NCI-H524 (cell line): Measurements from ENCODE around the gene NMT1.

ENCODE experiments used
- DNase-seq, 2 experiments: peaks; one replicate each; lab custom pipeline; 2025; lab: John Stamatoyannopoulos, UW

Gene NMT1

GRCh38 chr17:45150911-45151809 is 90.0 kb downstream of the NMT1 start:
- DNase-seq: no peak

- no peak for DNase-seq
These were observed 93.9 kb downstream of the NMT1 start for GRCh38 chr17:45155029-45155428.

GRCh38 chr17:45155483-45155882 is 94.4 kb downstream of the NMT1 start:
- DNase-seq: no peak

GRCh38 chr17:45156242-45156641 is 95.1 kb downstream of the NMT1 start:
- no peak for DNase-seq
